CMK (cell line): ENCODE results near the gene HCLS1.
"Not testable (repeated sequence)": the region's sequence is repeated elsewhere in the genome, so short reads cannot be mapped to it uniquely, and the experiment has no call there.

Source experiments
- DNase-seq: peaks from one replicate; pipeline ENCODE4 v3.0.0-alpha.2; 2010; ENCODE audit warnings: low read depth

The HCLS1 gene

DNA sequence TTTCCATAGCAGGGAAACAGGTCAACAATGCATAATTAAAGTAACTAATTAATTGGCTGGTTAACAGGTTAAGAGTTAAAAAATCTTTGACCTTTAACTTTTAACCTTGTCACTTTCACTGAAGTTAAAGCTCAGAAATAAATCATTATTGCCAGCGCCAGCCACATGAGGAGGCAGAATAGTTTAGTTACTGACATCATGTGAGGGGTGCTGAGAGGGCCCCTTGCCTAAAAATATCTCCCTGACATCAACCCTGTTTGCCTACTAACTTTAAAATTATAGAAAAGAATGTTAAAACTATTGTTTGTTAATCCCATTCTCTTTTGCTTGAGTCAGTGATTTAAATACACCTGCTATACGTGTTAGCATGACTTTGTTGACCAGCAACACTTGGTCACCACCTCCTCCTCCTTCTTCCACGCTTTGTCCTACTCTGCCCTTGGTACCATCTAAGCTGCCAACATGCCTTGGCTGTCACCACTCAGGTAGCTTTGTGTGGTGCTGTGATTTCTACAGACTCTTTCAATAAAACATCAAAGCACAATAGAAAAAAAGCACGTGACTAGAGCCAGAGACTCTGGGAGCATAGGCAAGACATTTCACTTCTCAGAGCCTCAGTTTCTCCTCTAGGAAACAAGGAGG, 64.8 kb downstream of the HCLS1 start:
- DNase-seq: no peak

DNA sequence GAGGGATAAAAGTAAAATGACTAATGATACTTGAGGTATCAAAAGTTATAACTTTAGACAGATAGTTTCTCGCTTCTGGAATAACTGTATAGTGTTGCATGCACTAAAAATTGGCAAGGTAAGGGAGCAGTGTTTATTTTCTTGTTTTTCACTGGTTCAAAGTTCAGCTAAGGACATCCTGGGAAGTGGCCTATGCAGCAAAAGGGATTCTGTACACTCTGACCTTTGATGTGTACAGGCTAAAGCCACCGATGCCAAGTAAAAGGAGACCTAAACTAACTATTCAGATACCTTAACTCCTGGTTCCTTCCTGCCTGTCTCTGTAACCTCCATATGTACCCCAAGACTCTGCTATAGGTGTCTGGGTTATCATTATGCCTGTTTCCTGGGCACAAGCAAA, 65.9 kb downstream of the HCLS1 start:
- no peak for DNase-seq

DNA sequence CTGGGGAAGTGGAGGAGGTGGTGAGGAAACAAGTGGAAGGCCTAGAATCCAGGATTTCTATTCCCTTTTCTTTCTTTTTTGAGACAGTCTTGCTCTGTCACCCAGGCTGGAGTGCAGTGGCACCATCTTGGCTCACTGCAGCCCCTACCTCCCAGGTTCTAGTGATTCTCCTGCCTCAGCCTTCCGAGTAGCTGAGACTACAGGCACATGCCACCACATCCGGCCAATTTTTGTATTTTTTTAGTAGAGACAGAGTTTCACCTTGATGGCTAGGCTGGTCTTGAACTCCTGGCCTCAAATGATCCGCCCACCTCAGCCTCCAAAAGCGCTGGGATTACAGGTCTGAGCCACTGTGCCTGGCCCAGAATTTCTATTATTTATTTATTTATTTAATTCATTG, 66.9 kb downstream of the HCLS1 start:
- not testable (repeated sequence) for DNase-seq

DNA sequence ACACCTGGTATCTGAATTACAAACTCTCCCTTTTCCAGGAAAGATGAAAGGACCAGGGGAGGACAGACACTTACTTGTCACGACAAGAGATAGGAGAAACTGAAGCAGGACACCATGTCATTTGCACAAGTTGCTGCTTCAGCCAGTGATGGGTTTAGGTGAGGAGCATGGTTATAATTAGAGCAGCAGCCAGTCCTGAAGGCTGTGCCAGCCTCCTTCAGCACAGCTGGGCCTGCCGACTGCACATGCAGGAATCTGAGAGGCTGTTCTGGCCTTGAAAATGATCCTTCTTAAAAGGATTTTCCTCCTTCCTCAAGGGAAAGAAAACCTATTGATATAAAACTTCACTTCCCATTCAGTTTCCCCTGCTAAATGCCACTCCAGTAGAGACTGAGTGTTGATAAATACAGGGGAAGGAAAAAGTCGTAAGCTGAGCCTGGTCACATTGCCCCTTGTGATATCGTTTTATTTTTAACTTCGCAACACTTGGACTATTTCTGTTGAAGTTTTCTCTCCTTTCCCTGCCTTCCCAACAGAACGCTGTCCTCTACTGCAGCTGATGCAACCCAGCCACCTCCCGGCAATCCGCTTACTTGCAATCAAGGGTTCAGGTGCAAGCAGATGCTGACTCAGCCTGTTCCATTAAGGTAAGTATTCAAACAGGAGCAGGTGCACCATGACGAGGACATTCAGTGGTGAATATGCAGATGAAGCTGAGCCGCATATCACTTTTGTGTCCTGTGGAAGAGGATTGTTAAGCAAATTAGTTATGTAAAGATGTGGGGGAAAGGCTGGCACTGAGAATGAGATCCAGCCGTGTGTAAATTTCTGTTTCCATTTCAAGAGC, 67.6 kb downstream of the HCLS1 start, which contains the start of gene FBXO40:
TSS of gene FBXO40 (plus strand) at position 524 of the 847 bp plus-strand sequence. CDS start 27,197 bp downstream, outside the sequence.
- DNase-seq: no peak

DNA sequence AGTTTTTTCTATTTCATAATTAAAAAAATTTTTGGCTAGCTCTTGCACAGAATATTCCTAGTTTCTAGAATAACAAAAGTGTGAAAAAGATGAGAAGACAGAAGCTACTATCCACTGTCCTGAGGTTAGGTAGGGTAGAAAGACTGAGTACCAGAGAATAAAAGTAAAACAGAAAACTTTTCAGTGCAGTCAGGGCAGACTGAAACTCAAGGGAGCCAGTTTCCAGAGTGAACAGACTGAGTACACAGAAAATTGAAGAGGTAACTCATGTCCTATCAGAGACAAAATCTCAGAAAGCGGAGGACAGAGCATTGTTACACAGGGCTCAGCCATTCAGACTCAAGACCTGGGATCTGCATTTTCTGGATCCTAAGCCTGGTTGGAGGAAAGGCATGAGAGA, 76.3 kb downstream of the HCLS1 start:
- no peak for DNase-seq

DNA sequence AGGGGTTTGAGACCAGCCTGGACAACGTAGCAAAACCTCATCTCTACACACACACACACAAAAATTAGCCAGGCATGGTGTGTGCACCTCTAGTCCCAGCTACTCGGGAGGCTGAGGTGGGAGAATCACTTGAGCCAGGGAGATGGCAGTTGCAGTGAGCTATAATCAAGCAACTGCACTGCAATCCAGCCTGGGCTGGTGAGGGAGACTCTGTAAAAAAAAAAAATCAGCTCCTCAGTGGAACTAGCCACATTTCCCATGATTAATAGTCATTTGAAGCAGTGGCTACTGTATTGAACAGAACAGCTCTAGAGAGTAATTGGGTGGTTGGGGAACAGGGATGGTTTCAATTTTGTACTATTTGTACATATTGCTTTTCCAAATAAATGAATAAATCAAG, 79.0 kb downstream of the HCLS1 start:
- DNase-seq: no peak
